GM21447 (cell line): ENCODE measurements around the gene SPNS2.

Source experiments
- ATAC-seq: cut with Tn5 transposase; IDR thresholded peaks from one replicate; pipeline ENCODE4 v1.9.1; 2021; ENCODE audit not compliant: unreplicated experiment

The SPNS2 gene

DNA sequence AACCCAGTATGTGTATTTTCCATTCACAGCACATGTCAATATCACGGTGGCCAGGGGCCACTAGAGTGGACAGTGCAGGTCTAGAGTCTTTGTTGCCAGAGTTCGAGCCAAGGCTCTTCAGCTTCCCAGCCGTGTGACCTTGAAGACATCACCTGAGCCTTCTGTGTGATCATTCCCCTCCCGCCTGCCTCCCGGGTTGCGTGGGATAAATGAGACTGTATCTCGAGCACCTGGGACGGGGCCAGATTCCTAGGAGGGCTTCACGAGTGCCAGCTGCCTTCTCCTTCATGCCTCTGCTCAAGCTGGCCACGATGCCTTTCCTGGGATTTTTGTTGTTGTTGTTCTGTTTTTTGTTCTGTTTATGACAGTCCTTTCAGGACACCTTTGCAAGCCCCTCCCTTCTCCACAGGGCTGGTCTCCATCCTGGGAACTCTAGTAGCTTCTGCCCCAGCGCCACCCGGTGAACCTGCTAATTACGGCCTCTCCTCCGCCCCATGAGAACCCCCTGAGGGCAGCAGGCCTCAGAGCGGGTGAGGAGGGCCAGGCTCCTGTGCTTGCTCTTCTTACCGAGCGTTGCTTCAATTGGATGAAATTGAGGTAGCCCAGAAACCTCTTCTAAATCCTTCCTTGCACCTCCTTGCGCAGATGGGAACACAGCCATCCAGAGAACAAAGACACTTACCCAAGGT is 3.9 kb downstream of the SPNS2 start:
- no peak for ATAC-seq

DNA sequence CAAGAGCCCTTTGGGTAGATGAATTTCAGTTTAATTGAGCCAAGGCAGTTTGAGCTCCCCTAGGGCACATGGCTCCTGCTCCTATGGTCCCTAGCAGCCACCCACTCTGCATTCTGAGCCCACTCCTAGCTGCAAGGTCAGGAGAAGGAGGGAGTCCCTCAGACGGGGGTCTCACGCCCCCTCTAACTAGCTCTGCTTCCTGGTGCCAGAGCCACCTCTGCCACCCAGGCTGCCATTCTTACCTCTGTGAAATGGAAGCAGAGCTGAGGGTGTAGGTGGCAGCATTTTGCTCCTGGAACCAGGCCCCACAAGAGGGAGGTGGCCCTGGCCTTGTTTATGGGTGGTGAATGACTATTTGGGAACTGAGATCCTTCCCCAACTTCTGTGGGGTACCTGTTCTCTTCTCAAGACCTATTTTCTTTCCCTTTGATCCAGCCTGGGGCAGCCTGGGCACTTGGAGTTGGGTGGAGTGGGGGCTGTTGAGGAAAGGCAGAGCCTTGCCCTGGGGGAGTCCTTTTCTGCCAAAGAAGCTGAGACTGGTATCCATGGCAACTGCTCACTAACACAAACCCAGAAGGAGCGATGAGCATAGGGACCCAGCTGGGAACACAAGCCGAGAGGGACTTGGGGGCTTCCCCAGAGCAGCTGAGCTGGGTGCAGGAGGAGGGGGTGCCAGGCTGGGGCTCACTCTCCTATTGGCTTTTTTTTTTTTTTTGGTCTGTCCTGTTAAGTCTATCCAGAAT is 4.8 kb downstream of the SPNS2 start:
- ATAC-seq: no peak

DNA sequence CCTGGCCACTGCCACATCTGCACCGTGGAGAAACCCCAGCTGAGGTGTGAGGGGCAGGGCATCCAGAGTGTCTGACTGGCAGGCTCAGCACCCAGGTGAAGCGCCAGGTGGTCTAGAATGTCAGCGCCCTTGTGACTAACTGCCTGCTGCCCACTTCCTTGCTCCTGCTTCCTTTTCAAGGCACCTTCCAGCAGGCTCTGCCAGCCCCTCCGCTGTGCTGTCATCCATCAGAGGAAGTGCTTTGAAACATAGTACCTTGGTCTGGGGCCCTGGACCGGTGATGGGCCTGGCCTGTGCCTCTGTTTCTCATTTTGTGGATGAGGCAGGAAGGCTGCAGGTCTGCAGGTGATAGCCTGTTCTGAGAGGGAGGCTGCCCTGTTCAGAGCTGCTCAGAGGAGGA is 5.5 kb downstream of the SPNS2 start:
- ATAC-seq: no peak

DNA sequence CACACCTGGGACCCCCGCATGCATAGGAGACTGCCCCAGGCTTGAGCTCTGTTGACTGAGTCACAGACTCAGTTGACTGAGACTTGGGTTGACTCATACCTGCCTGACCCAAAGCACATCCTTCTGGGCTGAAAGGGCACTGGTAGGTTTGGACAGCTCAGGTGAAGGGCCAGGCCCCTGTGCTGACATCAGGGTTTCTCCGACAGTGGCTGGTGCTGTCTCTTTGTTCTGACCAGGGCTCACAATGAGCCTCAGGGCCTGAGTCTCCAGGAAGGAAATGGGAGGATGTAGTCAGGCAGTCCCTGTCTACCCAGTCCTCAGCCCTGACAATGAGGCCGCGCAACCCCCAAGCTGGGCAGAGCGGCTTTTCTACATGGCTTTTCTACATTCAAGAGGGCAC is 6.5 kb downstream of the SPNS2 start:
- no peak for ATAC-seq

DNA sequence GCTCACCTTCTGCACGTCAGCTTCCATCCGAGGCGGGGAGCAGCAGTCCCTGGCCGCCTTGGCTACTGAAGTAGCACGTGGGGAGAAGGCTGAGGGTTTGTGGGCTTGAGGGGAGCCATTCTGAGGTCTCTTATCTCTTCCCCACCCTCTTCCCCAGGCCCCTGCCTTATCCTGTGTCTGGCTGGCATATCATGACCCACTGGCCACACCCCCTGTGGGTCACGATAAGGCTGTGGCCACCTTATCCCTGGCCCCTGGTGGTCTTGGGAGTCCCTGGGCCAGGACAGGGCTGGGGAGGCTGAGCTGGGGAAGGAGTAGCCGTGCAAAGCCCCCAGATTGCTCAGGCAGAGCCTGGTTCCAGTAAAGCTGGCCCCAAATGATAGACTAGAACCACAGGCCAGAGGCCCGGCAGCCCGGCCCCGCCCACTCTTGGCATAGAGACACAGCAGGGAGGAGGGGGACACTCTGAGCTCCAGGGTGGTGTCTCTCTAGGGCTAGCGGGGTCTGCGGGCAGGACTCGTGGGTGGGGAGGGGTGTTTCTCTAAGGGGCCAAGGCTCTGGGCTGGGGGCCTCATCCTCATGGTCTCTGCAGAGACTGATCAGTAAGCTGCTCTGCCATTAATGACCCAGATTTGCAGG is 7.6 kb downstream of the SPNS2 start:
- no peak for ATAC-seq

DNA sequence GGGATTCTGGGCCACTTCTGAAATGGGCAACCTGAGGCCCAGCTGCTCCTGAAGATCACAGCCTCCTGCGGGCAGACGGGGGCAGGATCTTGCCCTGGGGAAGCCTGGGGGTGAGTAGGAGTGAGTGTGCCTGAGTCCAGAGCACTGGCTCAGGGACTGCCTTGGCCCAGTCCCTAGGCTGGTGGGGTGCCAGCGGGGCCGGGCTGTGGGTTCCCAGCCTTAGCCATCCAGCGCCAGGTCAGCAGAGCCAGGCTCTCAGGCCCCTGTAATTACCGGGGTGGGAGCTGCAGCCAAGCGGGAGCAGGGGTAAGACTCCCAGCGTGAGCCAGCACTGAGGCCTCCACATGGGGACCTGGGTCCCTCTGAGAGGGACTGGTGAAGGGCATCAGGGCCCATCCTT is 8.2 kb downstream of the SPNS2 start:
- ATAC-seq: no peak

DNA sequence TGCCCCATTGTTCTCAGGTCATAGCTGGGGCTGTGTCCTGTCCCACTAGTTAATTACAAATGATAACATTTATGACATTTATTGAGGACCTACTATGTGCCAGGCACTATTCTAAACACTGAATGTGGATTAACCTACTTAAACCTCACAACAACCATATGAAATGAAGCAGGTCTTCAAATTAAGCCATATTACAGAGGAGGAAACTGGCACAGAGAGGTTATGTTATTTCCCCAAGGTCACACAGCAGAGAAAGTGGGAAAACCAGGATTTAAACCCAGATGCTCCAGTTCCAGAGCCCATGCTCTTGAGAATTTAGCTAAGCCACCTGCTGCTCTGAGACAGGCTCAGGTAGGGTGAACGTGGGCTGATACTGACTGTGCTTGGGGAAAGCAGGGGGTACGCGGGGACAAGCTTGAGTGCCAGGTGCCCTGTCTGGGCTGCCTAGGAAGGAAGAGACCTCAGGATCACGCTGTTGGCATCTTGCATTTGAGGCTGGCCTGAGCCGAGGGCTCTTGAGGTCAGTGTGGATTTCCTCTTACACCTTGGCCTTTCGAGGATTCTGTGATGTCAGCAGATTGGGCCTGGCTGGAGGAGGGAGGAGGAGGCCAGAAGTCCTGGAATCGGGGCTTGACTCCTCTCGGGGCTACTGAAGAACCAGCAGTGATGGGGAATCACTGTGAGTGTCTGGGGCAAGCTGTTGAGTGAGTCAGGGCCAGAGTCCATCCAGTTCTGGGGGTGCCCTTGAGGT is 8.9 kb downstream of the SPNS2 start:
- no peak for ATAC-seq

DNA sequence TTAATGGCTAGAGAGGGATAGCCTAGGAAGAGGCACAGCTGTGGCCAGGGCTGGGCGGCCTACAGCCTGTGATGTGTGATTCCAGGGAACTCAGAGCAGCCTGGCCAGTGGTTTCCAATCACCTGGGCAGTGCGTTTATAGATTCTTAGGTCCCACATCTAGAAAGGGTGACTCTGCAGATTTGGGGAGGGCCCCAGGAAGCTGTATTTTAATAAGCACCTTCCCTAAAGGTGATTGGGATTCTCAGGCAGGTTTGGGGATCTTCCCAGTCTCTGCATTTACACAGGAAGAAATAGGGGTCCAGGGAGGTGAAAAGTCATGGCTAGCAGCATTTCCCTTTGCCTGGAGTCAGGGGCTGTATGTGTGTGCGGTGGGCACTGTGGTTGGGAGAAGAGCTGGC is 9.5 kb downstream of the SPNS2 start:
- no peak for ATAC-seq

DNA sequence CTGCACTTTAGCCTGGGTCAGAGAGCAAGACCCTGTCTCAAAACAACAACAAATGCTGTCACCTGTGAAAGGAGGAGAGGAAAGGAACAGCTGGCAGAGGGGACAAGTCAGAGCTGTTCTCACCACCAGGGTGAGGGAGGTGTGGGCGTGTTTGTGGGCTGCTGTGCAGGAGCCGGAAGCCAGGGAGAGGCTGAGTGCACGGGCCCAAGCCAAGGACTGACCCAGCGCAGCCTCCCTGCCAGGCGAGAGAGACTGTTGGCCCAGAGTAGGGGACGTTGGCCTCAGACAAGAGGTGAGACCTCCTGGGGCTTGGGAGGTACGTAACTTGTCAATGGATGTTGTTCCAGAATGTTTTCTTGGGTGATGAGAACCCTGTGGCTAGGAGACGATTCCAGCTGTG is 10.7 kb downstream of the SPNS2 start:
- ATAC-seq: no peak

DNA sequence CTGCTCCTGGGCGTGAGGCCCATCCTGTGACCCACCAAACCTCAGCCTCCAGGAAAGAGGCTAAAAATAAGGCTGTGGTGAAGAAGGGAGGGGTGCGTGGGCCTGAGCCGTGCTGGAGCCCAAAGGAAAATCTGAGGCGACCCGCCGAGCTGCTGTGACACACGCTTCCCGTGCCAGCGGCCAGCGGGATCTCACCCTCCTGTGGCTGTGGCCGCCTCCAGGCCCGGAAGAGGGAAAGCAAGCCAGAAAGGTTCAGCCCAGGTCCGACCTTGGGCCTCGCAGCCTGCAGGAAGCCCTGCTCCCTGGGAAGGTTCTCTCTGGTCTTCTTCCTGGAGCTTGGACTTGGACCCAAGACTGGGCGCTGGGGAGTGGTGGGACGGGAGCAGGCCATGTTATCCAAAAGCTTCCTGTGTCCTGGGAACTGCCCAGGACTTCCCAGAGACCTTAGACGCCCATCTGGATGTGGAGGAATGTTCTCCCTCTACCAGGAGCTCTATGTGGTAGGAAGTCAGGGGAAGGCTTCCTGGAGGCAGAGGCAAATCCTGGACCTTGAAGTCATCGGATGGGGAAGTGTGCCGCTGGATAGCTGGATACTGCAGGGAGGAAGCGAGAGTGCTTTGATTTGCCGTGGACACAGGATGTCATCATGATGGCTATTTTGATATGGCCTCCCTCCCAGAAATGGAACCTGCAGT is 11.4 kb downstream of the SPNS2 start:
- ATAC-seq: no peak

DNA sequence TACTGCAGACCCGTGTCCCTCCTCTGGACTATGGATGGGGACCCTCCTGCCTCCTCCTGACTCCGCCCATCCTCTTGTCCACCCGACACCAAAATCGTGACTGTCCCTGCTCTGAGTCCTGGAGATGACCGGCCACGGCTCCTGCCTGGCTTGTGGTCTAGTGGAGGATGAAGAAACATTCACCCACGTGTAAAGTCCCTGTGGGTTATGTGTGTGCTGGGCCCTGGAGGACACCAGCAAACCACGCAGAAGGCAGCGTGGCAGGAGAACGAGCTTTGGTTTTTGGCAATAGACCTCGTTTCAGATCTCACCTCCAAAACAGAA is 11.9 kb downstream of the SPNS2 start:
- no peak for ATAC-seq

DNA sequence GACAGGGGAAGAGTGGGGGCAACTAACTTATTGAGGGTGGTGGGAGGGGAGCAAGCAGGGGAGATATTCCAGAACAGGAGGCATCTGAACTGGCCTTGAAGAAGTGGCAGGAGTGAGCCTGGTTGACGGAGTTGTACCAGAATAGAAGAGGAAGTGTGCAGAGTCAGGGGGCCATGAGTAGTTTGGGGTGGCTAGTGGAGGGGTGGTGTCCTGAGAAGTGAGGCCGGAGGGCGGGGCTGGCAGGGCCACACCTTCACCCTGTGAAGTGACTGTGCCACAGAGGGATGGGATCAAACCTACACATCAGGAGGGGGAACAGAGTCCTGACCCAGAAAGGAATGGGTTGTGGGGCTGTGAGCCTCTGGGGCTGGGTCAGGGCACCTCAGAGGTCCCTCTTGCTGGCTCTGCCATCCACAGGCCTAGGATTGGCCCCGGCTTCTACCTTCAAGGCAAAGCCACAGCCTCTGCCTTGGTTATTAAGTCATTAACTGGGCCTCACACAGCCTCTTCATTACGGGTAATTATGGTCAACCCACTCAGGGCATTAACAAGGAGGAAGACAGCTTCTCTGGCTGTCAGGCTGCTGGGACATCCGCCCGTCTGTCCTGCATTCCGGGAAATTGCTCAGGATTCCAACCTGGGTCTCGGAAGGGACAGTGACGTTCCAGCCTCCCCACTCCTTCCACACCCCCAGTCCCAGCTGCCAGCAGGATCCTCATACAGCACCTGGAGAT is 12.7 kb downstream of the SPNS2 start:
- ATAC-seq: no peak

DNA sequence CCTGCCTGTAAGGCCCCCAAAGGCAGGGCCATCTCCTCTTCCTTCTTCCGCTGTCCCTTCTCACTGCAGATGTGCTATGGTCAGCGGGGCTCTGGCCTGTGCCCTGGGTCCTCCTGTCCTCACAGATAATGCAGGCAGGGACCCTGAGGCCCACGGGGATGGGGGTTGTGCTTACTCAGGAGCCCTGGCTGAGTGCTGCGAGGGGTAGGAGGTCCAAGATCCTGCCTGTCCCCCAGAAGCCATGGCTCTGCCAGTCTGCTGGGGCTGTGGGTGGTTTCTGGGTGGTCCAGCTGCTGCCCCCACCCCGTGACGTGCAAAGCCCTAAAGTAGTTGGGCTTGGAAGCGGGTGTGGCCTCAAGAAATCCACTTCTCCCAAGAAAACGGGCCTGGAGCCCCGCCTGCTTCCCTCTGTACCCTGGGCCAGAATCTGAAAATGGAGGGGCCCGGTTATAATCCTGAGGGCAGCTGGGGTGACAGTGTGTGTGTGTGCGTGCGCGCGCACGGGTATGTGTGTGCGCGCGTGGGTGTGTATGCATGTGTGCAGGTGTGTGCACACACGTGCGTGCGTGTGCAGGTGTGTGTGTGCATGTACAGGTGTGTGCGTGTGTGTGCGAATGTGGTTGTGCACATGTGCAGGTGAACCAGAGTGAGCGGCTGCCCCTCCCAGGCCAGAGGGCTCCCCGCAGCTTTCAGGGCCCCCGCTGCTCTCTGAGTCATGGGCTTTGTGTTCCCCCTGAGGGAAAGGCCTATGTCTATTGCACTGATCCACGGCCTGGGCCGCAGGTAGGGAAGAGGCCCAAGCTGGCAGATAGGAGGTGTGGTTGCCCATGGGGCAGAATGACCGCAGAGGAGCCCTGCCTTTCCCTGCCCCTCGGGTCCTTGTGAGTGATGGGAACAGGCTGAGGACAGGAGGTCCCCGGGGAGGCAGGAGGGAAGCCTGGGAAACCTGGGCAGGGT is 13.8 kb downstream of the SPNS2 start:
- ATAC-seq: no peak

DNA sequence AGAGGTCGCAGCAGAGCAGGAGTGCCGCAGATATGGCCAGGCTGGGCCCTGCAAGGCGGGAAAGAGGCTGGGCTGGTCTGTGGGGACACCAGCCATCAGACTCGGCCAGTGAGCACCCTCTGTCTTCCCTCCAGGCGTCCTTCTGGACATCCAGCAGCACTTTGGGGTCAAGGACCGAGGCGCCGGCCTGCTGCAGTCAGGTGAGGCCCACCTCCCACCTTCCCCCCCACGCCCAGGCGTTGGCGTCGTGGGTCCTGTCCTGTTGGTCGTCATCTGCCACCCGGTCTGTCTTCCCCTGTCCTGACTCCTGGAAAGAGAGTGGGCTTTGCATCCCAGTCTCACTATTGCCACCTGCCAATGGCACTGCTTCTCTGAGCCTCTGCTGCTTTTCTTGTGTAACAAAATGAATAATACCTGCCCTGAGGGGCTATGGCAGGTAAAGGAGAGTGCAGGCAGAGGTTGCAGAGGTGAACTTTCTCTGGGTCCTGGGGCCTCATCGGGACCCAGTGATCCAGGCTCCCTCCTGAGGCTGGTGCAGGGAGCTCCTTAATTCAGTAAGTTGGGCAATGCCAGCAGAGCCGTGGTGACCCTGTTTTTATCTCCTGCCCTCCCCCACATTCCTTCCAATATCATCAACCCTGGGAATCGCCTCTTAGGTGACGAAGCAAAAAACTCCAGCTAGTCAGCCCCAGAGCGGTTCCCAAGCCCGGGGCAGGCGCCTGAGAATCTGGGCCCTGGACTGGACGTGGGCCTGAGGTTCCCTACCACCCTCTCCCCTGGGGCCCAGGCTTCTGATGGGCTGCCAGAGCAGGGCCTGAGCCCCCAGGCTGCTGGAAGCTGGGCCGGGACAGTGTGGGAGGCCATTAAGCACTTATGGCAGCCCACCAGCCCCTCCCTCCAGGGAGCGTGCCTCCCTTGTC is 14.7 kb downstream of the SPNS2 start:
- ATAC-seq: no peak

DNA sequence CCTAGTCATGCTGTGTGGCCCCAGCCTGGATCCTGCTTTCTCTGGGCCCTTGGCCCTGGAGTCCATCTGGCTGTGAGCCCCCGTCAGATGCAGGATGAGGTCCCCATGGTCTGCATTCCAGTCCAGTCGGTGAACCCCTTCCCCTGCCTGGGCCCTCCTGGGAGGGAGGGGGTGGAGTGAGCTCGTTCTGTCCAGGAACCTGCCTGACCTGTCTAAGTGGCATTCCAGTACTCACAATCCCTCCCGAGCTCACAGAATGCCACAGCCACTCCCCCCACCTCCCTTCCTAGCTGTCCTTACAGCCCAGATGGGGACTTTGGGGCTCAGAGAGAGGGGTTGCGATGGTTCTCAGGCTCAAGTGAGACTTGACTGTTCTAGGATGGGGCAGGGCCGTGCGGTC is 15.5 kb downstream of the SPNS2 start:
- no peak for ATAC-seq

DNA sequence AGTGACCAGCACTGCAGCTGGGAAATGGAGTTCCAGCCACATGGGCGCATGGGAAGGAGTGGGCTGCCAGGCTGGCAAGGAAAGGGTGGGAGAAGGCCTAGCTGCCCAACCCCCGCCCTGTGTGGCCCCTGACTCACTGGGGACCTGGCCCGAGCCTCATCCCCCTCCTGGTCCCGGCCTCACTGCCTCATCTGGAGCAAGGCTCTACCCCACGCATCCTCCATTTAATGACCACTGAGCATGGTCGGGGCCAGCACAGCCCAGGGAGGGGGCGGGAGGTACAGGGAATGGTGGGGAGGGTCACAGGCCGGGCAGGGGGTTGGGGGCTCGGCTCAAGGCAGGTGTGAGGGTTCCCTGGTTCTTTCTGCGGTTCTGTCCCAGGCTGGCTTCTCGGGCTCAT is 16.1 kb downstream of the SPNS2 start:
- no peak for ATAC-seq

DNA sequence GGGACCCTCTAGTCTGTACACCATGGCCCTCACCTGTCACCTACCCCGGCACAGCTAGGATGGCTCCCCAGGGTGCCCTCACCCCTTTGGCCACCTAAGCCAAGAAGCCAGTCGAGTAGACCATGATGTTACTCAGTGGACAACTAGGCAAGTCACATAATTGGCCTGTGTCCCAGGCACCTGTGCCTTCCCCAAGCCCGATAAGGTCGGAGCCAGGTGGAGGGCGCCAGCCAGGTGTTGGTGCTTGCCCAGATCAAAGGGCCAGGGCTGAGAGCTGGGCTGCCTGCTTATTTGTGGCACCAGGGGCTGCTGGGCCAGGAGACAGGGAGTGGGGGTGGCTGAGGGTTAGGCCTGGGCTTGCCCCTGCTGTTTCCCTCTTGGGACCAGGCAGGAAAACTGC is 16.8 kb downstream of the SPNS2 start:
- no peak for ATAC-seq

DNA sequence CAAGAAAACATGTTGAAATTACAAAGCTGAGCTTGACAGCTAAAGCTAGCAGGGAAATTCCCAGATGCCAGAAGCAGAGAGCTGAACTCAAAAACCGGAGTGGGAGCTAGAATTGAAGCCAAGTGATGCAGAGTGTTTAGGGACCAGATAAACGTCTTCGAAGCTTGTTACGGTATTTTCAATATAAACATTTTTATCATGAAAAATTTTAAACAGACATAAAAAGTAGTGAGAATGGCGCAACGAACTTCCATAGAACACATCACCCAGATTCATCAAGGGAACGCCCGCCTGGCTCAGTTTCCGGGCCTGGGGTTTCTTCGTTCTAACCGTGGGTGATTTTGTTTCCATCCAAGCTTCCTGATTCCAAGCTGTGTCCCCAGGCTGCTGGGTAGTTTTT is 18.1 kb downstream of the SPNS2 start:
- no peak for ATAC-seq
